ENCODE results near the gene DCC. TPM values are rescaled to one million over a fixed set of nuclear protein-coding genes. Genes with fewer than 3 reads are reported as not detected.

The DCC gene
- total and polyA plus RNA-seq, 2 donors (not counting 1 experiment from before 2014, with no cell fraction given) = not detected

DNA sequence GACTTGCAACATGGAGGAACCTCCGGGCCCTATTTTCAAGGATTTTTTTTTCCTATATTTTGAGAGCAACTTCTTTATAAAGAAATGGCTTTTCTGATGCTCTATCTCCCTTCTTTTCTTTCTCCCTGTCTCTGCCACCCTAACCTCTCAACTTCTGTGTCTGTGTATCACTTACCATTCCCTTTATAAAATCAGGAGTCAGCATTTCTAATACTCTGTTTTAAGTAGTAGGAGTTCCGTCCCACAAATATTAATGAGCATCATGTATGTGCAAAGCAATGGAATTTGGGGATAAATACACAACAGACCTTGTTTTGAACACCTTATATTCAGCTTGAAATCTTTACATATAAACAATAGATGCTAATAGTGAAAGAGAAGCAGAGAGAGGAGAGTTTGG is 268.0 kb downstream of the DCC start:
- Histone ChIP-seq H4K20me1 (ENCODE audit: control insufficient read depth, insufficient read depth, low read length, poor library complexity, severe bottlenecking) (no peaks in the 10 kb centered on the region), H3K4me3 (ENCODE audit: control extremely low read depth in 1 of 5, extremely low read depth in 1 of 5, insufficient read depth in 1 of 5, low read depth in 2 of 5, low read length in 4 of 5) (no peak overlapping the region), H3K36me3 (replicated peaks in 1 of 2; ENCODE audit: control extremely low read depth in 1 of 2, control insufficient read depth in 1 of 2, extremely low read depth in 1 of 2, insufficient read depth in 2 of 2, low read length in 1 of 2) (no peaks in the 10 kb centered on the region), H3K4me2 (replicated peaks; ENCODE audit: low read depth, low read length, poor library complexity, severe bottlenecking) (no peak overlapping the region), H3K79me2 (ENCODE audit: control insufficient read depth, insufficient read depth, low read length) (no peaks in the 10 kb centered on the region), H3K9ac (ENCODE audit: low read length) (no peak overlapping the region), H3K27ac (ENCODE audit: low read length in 2 of 2) (no peak overlapping the region), H3K4me1 (ENCODE audit: control insufficient read depth in 2 of 2, insufficient read depth in 2 of 2, low read length in 2 of 2) (no peaks in the 10 kb centered on the region), H3K27me3 (replicated peaks in 1 of 4; ENCODE audit: control extremely low read depth in 1 of 4, control insufficient read depth in 3 of 4, insufficient read depth in 4 of 4, low read length in 3 of 4) (no peaks in the 10 kb centered on the region), H3K9me3 (ENCODE audit: control extremely low read depth in 1 of 3, control insufficient read depth in 2 of 3, insufficient read depth in 1 of 3, low read length in 2 of 3) (no peaks in the 10 kb centered on the region), H2AFZ (ENCODE audit: insufficient read depth, low read depth, low read length, poor library complexity, severe bottlenecking) (no peak overlapping the region)
- Mint-ChIP-seq H3K4me1 (no peaks in the 10 kb centered on the region), H3K9me3 (ENCODE audit: insufficient read depth) (no peaks in the 10 kb centered on the region), H3K4me3 (no peak overlapping the region), H3K27ac (no peak overlapping the region), H3K27me3 (no peaks in the 10 kb centered on the region)
- intact Hi-C loops (cut with micrococcal nuclease) = no loop called here
- TF ChIP-seq, protein P1, sequence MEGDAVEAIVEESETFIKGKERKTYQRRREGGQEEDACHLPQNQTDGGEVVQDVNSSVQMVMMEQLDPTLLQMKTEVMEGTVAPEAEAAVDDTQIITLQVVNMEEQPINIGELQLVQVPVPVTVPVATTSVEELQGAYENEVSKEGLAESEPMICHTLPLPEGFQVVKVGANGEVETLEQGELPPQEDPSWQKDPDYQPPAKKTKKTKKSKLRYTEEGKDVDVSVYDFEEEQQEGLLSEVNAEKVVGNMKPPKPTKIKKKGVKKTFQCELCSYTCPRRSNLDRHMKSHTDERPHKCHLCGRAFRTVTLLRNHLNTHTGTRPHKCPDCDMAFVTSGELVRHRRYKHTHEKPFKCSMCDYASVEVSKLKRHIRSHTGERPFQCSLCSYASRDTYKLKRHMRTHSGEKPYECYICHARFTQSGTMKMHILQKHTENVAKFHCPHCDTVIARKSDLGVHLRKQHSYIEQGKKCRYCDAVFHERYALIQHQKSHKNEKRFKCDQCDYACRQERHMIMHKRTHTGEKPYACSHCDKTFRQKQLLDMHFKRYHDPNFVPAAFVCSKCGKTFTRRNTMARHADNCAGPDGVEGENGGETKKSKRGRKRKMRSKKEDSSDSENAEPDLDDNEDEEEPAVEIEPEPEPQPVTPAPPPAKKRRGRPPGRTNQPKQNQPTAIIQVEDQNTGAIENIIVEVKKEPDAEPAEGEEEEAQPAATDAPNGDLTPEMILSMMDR (IDR thresholded peaks at IDR 0.05) = no peak
- no peak for TF ChIP-seq EZH2 (IDR thresholded peaks at IDR 0.05; ENCODE audit: borderline replicate concordance, insufficient read depth, low read depth, low read length, poor library complexity, severe bottlenecking)
- WGBS (ENCODE audit: insufficient coverage) = no CpG with 5 or more reads among the region's 2 CpGs
- ATAC-seq (ENCODE audit: low read depth) (no peak), DNase-seq (no peak)
- ChIA-PET POLR2A (no interaction called here), CTCF (interaction anchor here (1.4 kb wide), 1 partner anchor 9 kb away, joined by 3 read pairs; no protein-coding TSS in a partner anchor)

DNA sequence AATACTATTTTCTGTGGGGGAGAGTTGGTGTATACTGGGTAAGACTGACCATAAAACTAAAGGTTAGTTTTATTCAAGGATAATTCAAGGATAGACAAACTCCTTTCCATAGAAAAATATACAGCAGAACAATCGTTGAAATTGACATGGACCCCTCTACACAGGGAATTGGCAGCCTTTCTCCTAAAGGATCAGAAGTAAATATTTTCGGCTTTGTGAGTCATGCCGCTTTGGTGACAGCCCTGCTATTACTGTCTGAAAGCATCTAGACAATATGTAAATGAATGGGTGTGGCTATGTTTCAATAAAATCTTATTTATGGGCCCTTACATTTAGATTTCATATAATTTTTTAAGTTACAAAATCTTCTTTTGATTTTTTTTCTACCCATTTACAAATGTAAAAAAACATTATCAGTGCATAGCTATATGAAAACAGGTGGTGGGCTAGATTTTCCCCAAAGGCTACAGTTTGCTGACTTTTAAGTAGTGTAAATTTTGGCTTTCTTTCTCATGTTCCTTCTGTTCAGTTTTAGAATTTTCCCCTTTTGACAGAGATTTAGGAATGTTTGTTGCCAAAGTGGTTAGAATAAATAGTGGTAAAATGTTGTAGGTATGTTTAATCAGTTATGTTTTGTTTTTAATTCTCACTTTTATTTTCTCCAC is 270.6 kb downstream of the DCC start:
- H2AFZ ChIP-seq (ENCODE audit: insufficient read depth, low read depth, low read length, poor library complexity, severe bottlenecking) = no peak overlapping the region
- DNase-seq (no peak), ATAC-seq (ENCODE audit: low read depth) (no peak)
- H3K4me3 Mint-ChIP-seq = no peak overlapping the region
- no peaks in the 10 kb centered on the region for H3K27me3 Mint-ChIP-seq
- H4K20me1 ChIP-seq (ENCODE audit: control insufficient read depth, insufficient read depth, low read length, poor library complexity, severe bottlenecking) = no peaks in the 10 kb centered on the region
- no peak overlapping the region for H3K27ac Mint-ChIP-seq
- H3K36me3 ChIP-seq (replicated peaks in 1 of 2; ENCODE audit: control extremely low read depth in 1 of 2, control insufficient read depth in 1 of 2, extremely low read depth in 1 of 2, insufficient read depth in 2 of 2, low read length in 1 of 2) = no peaks in the 10 kb centered on the region
- peaks cover 0 to 3% (median 0%) of the 10 kb centered on the region in 3 donors for H3K9me3 ChIP-seq (ENCODE audit: control extremely low read depth in 1 of 3, control insufficient read depth in 2 of 3, insufficient read depth in 1 of 3, low read length in 2 of 3)
- intact Hi-C loops (cut with micrococcal nuclease) = no loop called here
- no peaks in the 10 kb centered on the region for H3K27me3 ChIP-seq (replicated peaks in 1 of 4; ENCODE audit: control extremely low read depth in 1 of 4, control insufficient read depth in 3 of 4, insufficient read depth in 4 of 4, low read length in 3 of 4)
- H3K9ac ChIP-seq (ENCODE audit: low read length) = no peak overlapping the region
- H3K4me1 Mint-ChIP-seq = no peaks in the 10 kb centered on the region
- no peak overlapping the region for H3K4me2 ChIP-seq (replicated peaks; ENCODE audit: low read depth, low read length, poor library complexity, severe bottlenecking)
- H3K4me1 ChIP-seq (ENCODE audit: control insufficient read depth in 2 of 2, insufficient read depth in 2 of 2, low read length in 2 of 2) = no peaks in the 10 kb centered on the region
- TF ChIP-seq, protein P1 (IDR thresholded peaks at IDR 0.05) = no peak
- TF ChIP-seq EZH2 (IDR thresholded peaks at IDR 0.05; ENCODE audit: borderline replicate concordance, insufficient read depth, low read depth, low read length, poor library complexity, severe bottlenecking) = no peak
- no CpG with 5 or more reads among the region's 3 CpGs for WGBS (ENCODE audit: insufficient coverage)
- no peak overlapping the region for H3K4me3 ChIP-seq (ENCODE audit: control extremely low read depth in 1 of 5, extremely low read depth in 1 of 5, insufficient read depth in 1 of 5, low read depth in 2 of 5, low read length in 4 of 5)
- CTCF ChIA-PET = no interaction called here
- no peak overlapping the region for H3K27ac ChIP-seq (ENCODE audit: low read length in 2 of 2)
- no peaks in the 10 kb centered on the region for H3K9me3 Mint-ChIP-seq (ENCODE audit: insufficient read depth)
- POLR2A ChIA-PET = no interaction called here
- no peaks in the 10 kb centered on the region for H3K79me2 ChIP-seq (ENCODE audit: control insufficient read depth, insufficient read depth, low read length)

Measured in B cell (primary cell).